Naive thymus-derived CD4-positive, alpha-beta T cell (primary cell): Measurements from ENCODE around the gene NID1. TPM values are rescaled to one million over a fixed set of nuclear protein-coding genes. Genes with fewer than 3 reads are reported as not detected.
A peak's percentile ranks its signal among the peaks of the same experiment; 100 is the strongest.

Experiments
- ATAC-seq: fragments of 150-1000 bp; cut with Tn5 transposase; 2 replicates; pipeline ENCODE4 v1.10.0; 2021; ENCODE audit warnings: mild to moderate bottlenecking, moderate library complexity
- CTCF ChIA-PET: fragments of 350-600 bp; sonication (Branson Sonifier 250); formaldehyde crosslinking; loops from one replicate; lab custom pipeline; 2021; ENCODE audit warnings: antibody characterized with exemption; lab: Charles Lee
- POLR2A ChIA-PET: fragments of 350-600 bp; sonication (Branson Sonifier 250); formaldehyde crosslinking; loops from one replicate; lab custom pipeline; 2021; ENCODE audit warnings: antibody characterized with exemption, inconsistent platforms; lab: Charles Lee
- DNase-seq, 9 donors: peaks; one replicate each; pipeline versions ENCODE4 v3.0.0 to v3.0.0-alpha.2; 2020 to 2022; ENCODE audit warnings: mixed read lengths in 1 of 9
- H3K27ac ChIP-seq: one replicate; pipeline ENCODE4 v1.7.0; 2013; ENCODE audit warnings: mild to moderate bottlenecking, low read depth, low read length, moderate library complexity
- H3K27me3 ChIP-seq, 2 donors: one replicate each; pipeline ENCODE4 v1.7.0; 2013; ENCODE audit warnings: low read length in 2 of 2, mild to moderate bottlenecking in 2 of 2, moderate library complexity in 2 of 2; ENCODE audit not compliant: control insufficient read depth in 2 of 2, insufficient read depth in 2 of 2
- H3K36me3 ChIP-seq, 3 experiments: 1 replicate in 2 of 3; 2 replicates in 1 of 3; pipeline ENCODE4 v1.7.0; 2013; ENCODE audit warnings: low read length in 3 of 3, mild to moderate bottlenecking in 3 of 3, moderate library complexity in 1 of 3; ENCODE audit not compliant: insufficient read depth in 3 of 3, control insufficient read depth in 2 of 3
- H3K4me1 ChIP-seq, 2 donors: one replicate each; pipeline ENCODE4 v1.7.0; 2013; ENCODE audit warnings: low read length in 2 of 2, mild to moderate bottlenecking in 2 of 2, moderate library complexity in 1 of 2; ENCODE audit not compliant: control insufficient read depth in 2 of 2, insufficient read depth in 2 of 2
- H3K4me3 ChIP-seq: 2 replicates; pipeline ENCODE4 v1.7.0; 2013; ENCODE audit warnings: mild to moderate bottlenecking, low read length
- H3K9me3 ChIP-seq, 3 experiments: 1 replicate in 2 of 3; 2 replicates in 1 of 3; pipeline ENCODE4 v1.7.0; 2013; ENCODE audit warnings: low read length in 3 of 3; ENCODE audit not compliant: control insufficient read depth in 2 of 3
- H3K27ac Mint-ChIP-seq, 9 donors: one replicate each; pipeline ENCODE4 v1.8.0; 2020 to 2022; ENCODE audit warnings: mixed read lengths in 9 of 9, mild to moderate bottlenecking in 8 of 9, moderate library complexity in 5 of 9, inconsistent platforms in 2 of 9
- H3K27me3 Mint-ChIP-seq, 5 donors: one replicate each; pipeline ENCODE4 v1.8.0; 2021 to 2022; ENCODE audit warnings: mixed read lengths in 5 of 5, mild to moderate bottlenecking in 1 of 5
- H3K36me3 Mint-ChIP-seq, 5 donors: one replicate each; pipeline ENCODE4 v1.8.0; 2020 to 2022; ENCODE audit warnings: mixed read lengths in 5 of 5, mild to moderate bottlenecking in 3 of 5, inconsistent platforms in 1 of 5
- H3K4me1 Mint-ChIP-seq, 7 donors: one replicate each; pipeline ENCODE4 v1.8.0; 2020 to 2022; ENCODE audit warnings: mixed read lengths in 7 of 7, mild to moderate bottlenecking in 3 of 7, inconsistent platforms in 1 of 7
- H3K4me3 Mint-ChIP-seq, 10 donors: one replicate each; pipeline ENCODE4 v1.8.0; 2020 to 2022; ENCODE audit warnings: mild to moderate bottlenecking in 10 of 10, mixed read lengths in 10 of 10, moderate library complexity in 6 of 10, inconsistent platforms in 2 of 10
- H3K9me3 Mint-ChIP-seq, 11 donors: one replicate each; pipeline ENCODE4 v1.8.0; 2020 to 2022; ENCODE audit warnings: mixed read lengths in 11 of 11, mild to moderate bottlenecking in 4 of 11, inconsistent platforms in 1 of 11, moderate library complexity in 1 of 11
- intact Hi-C, 2 donors: fragments of 100-400 bp; cut with micrococcal nuclease; formaldehyde crosslinking; loops; one replicate each; pipeline ENCODE4 v1.15.1; 2023
- polyA plus RNA-seq, 2 donors: library from polyadenylated mRNA; unstranded; fragments of 300-500 nt; fragmentation: Illumina TruSeq; gene quantifications; one replicate each; pipeline ENCODE4 v1.2.3, GENCODE V29; 2021
- total RNA-seq, 6 experiments: library from RNA in 5 of 6; stranded (reverse) in 5 of 6; gene quantifications; 1 replicate in 5 of 6; 2 replicates in 1 of 6; pipeline ENCODE4 v1.2.3 and lab custom pipeline; 2021 to 2026

Gene NID1
- total and polyA plus RNA-seq, 7 experiments from 2014 or later, result 0.11 to 6.2 (median 0.22) TPM; not detected in 2

DNA sequence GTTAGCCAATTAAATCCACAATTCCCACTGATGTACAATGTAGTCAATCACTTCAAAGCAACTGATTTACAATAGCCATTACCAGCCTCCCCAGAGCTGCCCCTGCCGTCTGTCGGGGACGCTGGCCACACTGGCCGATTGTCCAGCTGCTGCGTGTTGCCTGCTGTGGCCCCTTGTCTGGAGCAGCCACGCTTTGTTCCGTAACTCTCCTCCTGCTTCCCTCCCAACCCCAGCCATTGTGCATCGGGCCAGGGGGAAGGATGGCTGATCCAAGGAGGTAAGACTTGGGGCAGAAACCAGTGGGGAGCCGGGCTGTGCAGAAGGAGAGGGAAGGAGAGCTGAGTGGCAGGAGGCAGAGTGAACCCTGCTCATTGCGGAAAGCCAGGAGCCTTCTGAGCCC is 114.6 kb downstream of the NID1 start:
- peaks cover 0 to 2% (median 0%) of the 10 kb centered on the region in 5 donors for H3K36me3 Mint-ChIP-seq
- no peaks in the 10 kb centered on the region for H3K27me3 ChIP-seq
- H3K36me3 ChIP-seq, result no peaks in the 10 kb centered on the region
- no peak overlapping the region for H3K27ac ChIP-seq
- CTCF ChIA-PET, result interaction anchor here (5.9 kb wide), 1 partner anchor 22 kb away, joined by 24 read pairs; no protein-coding TSS in a partner anchor
- peaks cover 0 to 5% (median 0%) of the 10 kb centered on the region in 5 donors for H3K27me3 Mint-ChIP-seq
- intact Hi-C loops, result loop anchor here (5.0 kb wide), 3 partner anchors 33 to 83 kb away; partner anchors contain the start of gene LYST (in 1 of the 2)
- H3K9me3 Mint-ChIP-seq, result no peaks in the 10 kb centered on the region
- no peak overlapping the region for H3K4me3 ChIP-seq
- H3K4me1 Mint-ChIP-seq, result peaks cover 31 to 44% (median 33%) of the 10 kb centered on the region in 7 donors
- no peaks in the 10 kb centered on the region for H3K9me3 ChIP-seq
- no peak overlapping the region for H3K4me3 Mint-ChIP-seq
- no peak overlapping the region for H3K27ac Mint-ChIP-seq
- ATAC-seq, result no peak
- POLR2A ChIA-PET, result no interaction called here
- DNase-seq, result no peak
- H3K4me1 ChIP-seq, result peaks cover 24 to 26% of the 10 kb centered on the region in 2 donors

DNA sequence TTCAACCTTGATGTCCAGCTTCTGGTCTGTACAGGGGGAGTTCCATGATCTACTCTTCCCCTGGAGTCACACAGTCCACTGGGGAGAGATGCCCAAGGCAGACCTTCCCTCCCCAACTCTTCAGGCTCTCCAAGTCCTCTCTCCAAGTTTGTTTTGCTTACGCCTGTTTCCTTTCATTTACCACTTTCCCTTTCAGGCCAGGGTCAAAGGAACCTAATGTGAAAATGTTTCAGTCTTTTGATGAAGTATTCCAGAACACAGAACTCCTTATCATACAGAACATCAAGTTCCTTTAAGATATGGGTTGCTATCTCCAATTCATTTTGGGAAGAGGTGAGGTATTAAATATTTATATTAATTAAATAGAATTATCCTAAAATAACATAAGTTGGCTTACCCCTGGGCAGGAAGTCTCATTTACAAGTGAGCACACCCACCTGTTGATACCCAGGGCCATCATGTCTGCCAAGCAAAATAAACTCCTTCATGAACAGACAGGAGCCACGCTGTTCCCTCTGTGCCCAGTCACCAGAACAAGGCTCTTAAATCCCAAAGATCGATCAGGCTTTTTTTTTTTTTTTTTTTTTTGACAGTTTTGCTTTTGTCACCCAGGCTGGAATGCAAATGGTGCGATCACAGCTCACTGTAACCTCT is 116.0 kb downstream of the NID1 start:
- Histone ChIP-seq H3K4me1 (peaks cover 10 to 12% of the 10 kb centered on the region in 2 donors), H3K9me3 (no peaks in the 10 kb centered on the region), H3K27me3 (no peaks in the 10 kb centered on the region), H3K27ac (no peak overlapping the region), H3K36me3 (no peaks in the 10 kb centered on the region), H3K4me3 (no peak overlapping the region)
- peaks cover 0 to 2% (median 0%) of the 10 kb centered on the region in 5 donors for H3K36me3 Mint-ChIP-seq
- no peaks in the 10 kb centered on the region for H3K9me3 Mint-ChIP-seq
- DNase-seq (no peak), ATAC-seq (no peak)
- peaks cover 18 to 30% (median 20%) of the 10 kb centered on the region in 7 donors for H3K4me1 Mint-ChIP-seq
- intact Hi-C loops, result no loop called here
- H3K27me3 Mint-ChIP-seq, result peaks cover 0 to 5% (median 0%) of the 10 kb centered on the region in 5 donors
- H3K27ac Mint-ChIP-seq, result no peak overlapping the region
- POLR2A ChIA-PET, result no interaction called here
- no peak overlapping the region for H3K4me3 Mint-ChIP-seq
- CTCF ChIA-PET, result interaction anchor here (1.0 kb wide), 1 partner anchor 22 kb away, joined by 4 read pairs; no protein-coding TSS in a partner anchor

DNA sequence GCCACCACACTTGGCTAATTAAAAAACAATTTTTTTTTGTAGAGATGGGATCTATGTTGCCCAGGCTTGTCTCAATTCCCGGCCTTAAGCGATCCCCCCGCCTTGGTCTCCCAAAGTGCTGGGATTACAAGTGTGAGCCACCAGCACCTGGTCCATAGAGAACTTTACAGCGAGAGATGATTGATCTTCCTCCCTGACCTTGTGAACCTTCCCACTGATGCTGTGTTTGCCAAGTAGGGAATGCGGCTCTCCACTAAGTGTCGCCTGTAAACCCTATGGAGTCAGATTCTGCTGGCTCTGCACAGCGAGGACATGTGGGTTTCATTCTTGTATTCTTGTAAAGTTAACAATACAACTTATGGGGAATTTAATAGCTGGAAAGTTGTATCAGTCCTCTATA is 116.9 kb downstream of the NID1 start:
- peak overlapping the region in 1 of 9 donors; percentile 55 for H3K27ac Mint-ChIP-seq
- H3K27ac ChIP-seq, result no peak overlapping the region
- no peaks in the 10 kb centered on the region for H3K27me3 ChIP-seq
- H3K4me1 ChIP-seq, result peaks cover 1 to 3% of the 10 kb centered on the region in 2 donors
- no peak overlapping the region for H3K4me3 ChIP-seq
- H3K36me3 ChIP-seq, result no peaks in the 10 kb centered on the region
- intact Hi-C loops, result no loop called here
- peaks cover 8 to 21% (median 11%) of the 10 kb centered on the region in 7 donors for H3K4me1 Mint-ChIP-seq
- H3K27me3 Mint-ChIP-seq, result peaks cover 0 to 5% (median 0%) of the 10 kb centered on the region in 5 donors
- peaks cover 0 to 1% (median 0%) of the 10 kb centered on the region in 5 donors for H3K36me3 Mint-ChIP-seq
- CTCF ChIA-PET, result interaction anchor here (0.5 to 1.0 kb wide), 2 partner anchors 23 to 81 kb away, joined by 3 to 4 read pairs; no protein-coding TSS in a partner anchor
- H3K4me3 Mint-ChIP-seq, result no peak overlapping the region
- H3K9me3 Mint-ChIP-seq, result no peaks in the 10 kb centered on the region
- POLR2A ChIA-PET, result interaction anchor here (0.6 kb wide), 1 partner anchor 113 kb away, joined by 3 read pairs; no protein-coding TSS in a partner anchor
- H3K9me3 ChIP-seq, result no peaks in the 10 kb centered on the region
- ATAC-seq (no peak), DNase-seq (no peak)

DNA sequence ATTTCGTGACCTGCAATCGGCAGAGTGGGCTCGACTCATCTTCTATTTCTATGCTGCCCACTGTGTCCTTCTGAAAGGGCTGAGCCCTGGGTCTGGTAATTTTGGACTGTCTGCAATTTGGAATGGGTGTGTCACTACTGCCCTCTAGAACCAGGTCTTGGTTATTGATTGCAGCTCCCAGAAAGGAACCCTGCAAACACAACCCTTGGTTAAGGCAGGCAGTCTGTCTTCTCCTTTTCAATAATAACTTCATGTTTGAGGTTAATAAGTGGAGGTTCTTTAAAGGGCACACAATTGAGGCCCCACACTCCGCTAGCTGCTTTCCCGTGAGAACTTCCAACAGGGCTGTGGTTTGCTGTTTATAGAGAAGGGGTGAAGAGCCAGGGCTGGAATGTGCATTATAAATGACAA is 118.3 kb downstream of the NID1 start:
- Histone ChIP-seq H3K4me3 (no peak overlapping the region), H3K9me3 (no peaks in the 10 kb centered on the region), H3K27me3 (no peaks in the 10 kb centered on the region), H3K4me1 (no peaks in the 10 kb centered on the region), H3K27ac (no peak overlapping the region), H3K36me3 (no peaks in the 10 kb centered on the region)
- Mint-ChIP-seq H3K9me3 (no peaks in the 10 kb centered on the region), H3K4me1 (peaks cover 4 to 19% (median 7%) of the 10 kb centered on the region in 7 donors), H3K27ac (peak overlapping the region in 2 of 9 donors; percentile 10 to 32), H3K27me3 (peaks cover 0 to 5% (median 0%) of the 10 kb centered on the region in 5 donors), H3K4me3 (no peak overlapping the region), H3K36me3 (no peaks in the 10 kb centered on the region)
- DNase-seq (no peak), ATAC-seq (peak; percentile 72)
- POLR2A ChIA-PET, result no interaction called here
- intact Hi-C loops, result no loop called here
- CTCF ChIA-PET, result interaction anchor here (0.6 kb wide), 1 partner anchor 81 kb away, joined by 3 read pairs; no protein-coding TSS in a partner anchor

DNA sequence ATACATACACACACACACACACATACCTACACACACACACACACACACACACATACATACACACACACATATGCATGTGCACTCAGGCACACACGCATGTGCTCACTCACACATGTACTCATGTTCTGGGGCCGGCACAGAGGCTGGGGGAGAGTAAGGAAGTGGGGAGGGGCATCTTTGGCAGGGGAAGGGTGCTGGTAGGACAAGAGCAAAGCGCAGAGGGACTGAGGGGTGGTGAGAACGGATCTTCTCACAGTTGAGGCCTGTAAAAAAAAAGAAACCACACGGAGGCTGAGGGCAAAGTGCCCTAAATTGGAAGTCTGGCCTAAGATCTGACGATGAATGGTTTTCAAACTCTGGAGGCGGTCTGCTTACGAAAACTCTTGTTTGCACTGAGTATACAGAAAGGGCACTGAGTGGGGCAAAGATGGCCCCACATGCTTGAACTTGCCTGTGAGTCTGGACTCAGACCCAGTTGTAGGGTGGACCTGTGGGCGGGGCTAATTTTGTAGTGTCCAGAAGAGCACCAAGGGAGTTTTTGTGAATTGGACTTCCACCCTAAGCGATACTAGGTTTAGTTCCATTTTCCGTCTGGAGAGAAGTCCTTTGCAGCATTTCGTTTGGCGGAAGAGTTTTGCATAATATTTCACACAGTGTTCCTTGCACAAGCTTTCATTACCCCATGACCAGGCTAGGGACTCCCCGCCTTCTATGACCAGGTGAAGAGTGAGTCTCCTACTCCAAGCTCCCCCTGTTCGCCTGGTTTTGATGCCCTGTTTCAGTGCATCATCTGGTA is 118.9 kb downstream of the NID1 start:
- Mint-ChIP-seq H3K36me3 (no peaks in the 10 kb centered on the region), H3K9me3 (no peaks in the 10 kb centered on the region), H3K27me3 (peaks cover 0 to 5% (median 0%) of the 10 kb centered on the region in 5 donors), H3K4me1 (peaks cover 4 to 21% (median 7%) of the 10 kb centered on the region in 7 donors), H3K27ac (peak overlapping the region in 2 of 9 donors; percentile 32 to 79), H3K4me3 (no peak overlapping the region)
- intact Hi-C loops, result no loop called here
- POLR2A ChIA-PET, result no interaction called here
- ATAC-seq, result peak; percentile 83
- DNase-seq, result no peak
- H3K9me3 ChIP-seq, result no peaks in the 10 kb centered on the region
- H3K4me1 ChIP-seq, result no peaks in the 10 kb centered on the region
- CTCF ChIA-PET, result interaction anchor here (0.6 to 0.7 kb wide), 2 partner anchors 80 to 100 kb away, joined by 3 read pairs; no protein-coding TSS in a partner anchor
- H3K27ac ChIP-seq, result no peak overlapping the region
- no peak overlapping the region for H3K4me3 ChIP-seq
- H3K36me3 ChIP-seq, result no peaks in the 10 kb centered on the region
- no peaks in the 10 kb centered on the region for H3K27me3 ChIP-seq

DNA sequence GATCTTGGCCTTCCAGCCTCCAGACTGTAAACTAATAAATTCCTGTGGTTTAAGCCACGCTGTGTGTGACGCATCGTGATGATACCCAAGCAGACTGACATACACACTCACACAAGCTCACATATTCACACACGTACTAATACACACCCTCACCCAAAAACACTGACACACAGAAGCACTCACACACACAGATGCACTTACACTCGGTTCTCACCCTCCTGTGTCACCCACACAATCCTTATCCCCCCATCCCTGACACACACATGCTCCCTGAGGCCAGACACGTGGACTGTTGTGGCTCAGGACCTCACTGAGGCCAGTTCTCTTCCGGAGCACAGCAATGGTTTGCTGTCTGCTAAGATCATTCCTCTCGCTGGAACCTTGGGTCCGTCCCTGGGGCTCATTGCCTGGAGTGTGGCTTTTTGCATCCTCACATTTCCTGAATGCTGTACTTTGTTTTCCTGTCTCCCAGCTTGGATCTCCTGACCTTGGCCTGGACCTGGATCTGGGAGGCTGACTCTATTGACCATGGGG is 121.2 kb downstream of the NID1 start:
- H3K4me1 Mint-ChIP-seq, result peaks cover under 1 to 31% (median 10%) of the 10 kb centered on the region in 7 donors
- no peaks in the 10 kb centered on the region for H3K36me3 ChIP-seq
- H3K27ac ChIP-seq, result no peak overlapping the region
- H3K4me3 Mint-ChIP-seq, result no peak overlapping the region
- no peak overlapping the region for H3K4me3 ChIP-seq
- no peaks in the 10 kb centered on the region for H3K9me3 ChIP-seq
- H3K27me3 ChIP-seq, result no peaks in the 10 kb centered on the region
- H3K27ac Mint-ChIP-seq, result peak overlapping the region in 2 of 9 donors; percentile 14 to 16
- no peak for DNase-seq
- H3K4me1 ChIP-seq, result peaks cover 0 to 10% of the 10 kb centered on the region in 2 donors
- intact Hi-C loops, result no loop called here
- ChIA-PET POLR2A (no interaction called here), CTCF (no interaction called here)
- H3K9me3 Mint-ChIP-seq, result no peaks in the 10 kb centered on the region
- ATAC-seq, result no peak
- peaks cover 0 to 7% (median 0%) of the 10 kb centered on the region in 5 donors for H3K36me3 Mint-ChIP-seq
- H3K27me3 Mint-ChIP-seq, result peaks cover 0 to 10% (median 3%) of the 10 kb centered on the region in 5 donors
